ENCODE results near the gene ZNF608. TPM values are rescaled to one million over a fixed set of nuclear protein-coding genes. Genes with fewer than 3 reads are reported as not detected.

Gene ZNF608
- total RNA-seq, 1 donor from 2014 or later = 6.7 TPM

GRCh38 chr5:124719113-124719967, 27.1 kb downstream of the ZNF608 start:
- no peak for ATAC-seq

GRCh38 chr5:124718380-124718789, 28.1 kb downstream of the ZNF608 start:
- no peak for ATAC-seq

- no peak for ATAC-seq
These were observed 30.3 kb downstream of the ZNF608 start for GRCh38 chr5:124716169-124716568.

- ATAC-seq = no peak
These were observed 31.5 kb downstream of the ZNF608 start for GRCh38 chr5:124714910-124715309.

GRCh38 chr5:124713595-124713994, 32.8 kb downstream of the ZNF608 start:
- ATAC-seq = no peak

GRCh38 chr5:124712731-124713305, 33.6 kb downstream of the ZNF608 start:
- ATAC-seq = no peak

- no peak for ATAC-seq
These were observed 38.4 kb downstream of the ZNF608 start for GRCh38 chr5:124708086-124708485.

- ATAC-seq = no peak
These were observed 38.9 kb downstream of the ZNF608 start for GRCh38 chr5:124707520-124707919.

GRCh38 chr5:124706729-124707361, 39.6 kb downstream of the ZNF608 start:
- ATAC-seq = no peak

GRCh38 chr5:124706051-124706450, 40.4 kb downstream of the ZNF608 start:
- ATAC-seq = no peak

GRCh38 chr5:124705577-124705976, 40.9 kb downstream of the ZNF608 start:
- ATAC-seq = no peak

- ATAC-seq = no peak
These were observed 41.7 kb downstream of the ZNF608 start for GRCh38 chr5:124704594-124705284.

- ATAC-seq = no peak
These were observed 42.4 kb downstream of the ZNF608 start for GRCh38 chr5:124703995-124704394.

- no peak for ATAC-seq
These were observed 43.9 kb downstream of the ZNF608 start for GRCh38 chr5:124702525-124702924.

- no peak for ATAC-seq
These were observed 44.5 kb downstream of the ZNF608 start for GRCh38 chr5:124701873-124702425.

GRCh38 chr5:124701016-124701415, 45.4 kb downstream of the ZNF608 start:
- peak; percentile 32 for ATAC-seq

GRCh38 chr5:124700333-124700732, 46.1 kb downstream of the ZNF608 start:
- ATAC-seq = no peak

- no peak for ATAC-seq
These were observed 47.7 kb downstream of the ZNF608 start for GRCh38 chr5:124698770-124699169.

GRCh38 chr5:124697933-124698591, 48.4 kb downstream of the ZNF608 start:
- no peak for ATAC-seq

GRCh38 chr5:124697501-124697900, 48.9 kb downstream of the ZNF608 start:
- no peak for ATAC-seq

GRCh38 chr5:124696898-124697297, 49.5 kb downstream of the ZNF608 start:
- ATAC-seq = no peak

Data from esophagus mucosa (tissue), 1 donor.